ENCODE measurements around the gene AUTS2. TPM values are rescaled to one million over a fixed set of nuclear protein-coding genes. Genes with fewer than 3 reads are reported as not detected.

The AUTS2 gene
- total RNA-seq, 1 experiment from 2014 or later = 256 TPM

GRCh38 chr7:70416347-70416985 is 818.2 kb downstream of the AUTS2 start:
- TF ChIP-seq CTCF (conservative IDR thresholded peaks at IDR 0.05) = no peak
- Histone ChIP-seq H3K56ac (ENCODE audit: insufficient read length, low read depth, low read length) (no peak overlapping the region), H3K23ac (ENCODE audit: insufficient read length, low read depth, low read length) (no peak overlapping the region), H4K20me1 (ENCODE audit: control insufficient read depth, insufficient read depth, insufficient read length) (no peaks in the 10 kb centered on the region), H3K4me2 (ENCODE audit: insufficient read depth, insufficient read length, low read length) (no peak overlapping the region), H2BK12ac (ENCODE audit: insufficient read length, low read depth, low read length) (no peak overlapping the region), H2BK15ac (ENCODE audit: low read depth, low read length) (no peak overlapping the region), H3K18ac (ENCODE audit: insufficient read length, low read depth, low read length) (no peak overlapping the region), H2BK120ac (ENCODE audit: low read depth, low read length, poor library complexity, severe bottlenecking) (no peak overlapping the region), H4K5ac (ENCODE audit: insufficient read length, low read depth, low read length) (no peak overlapping the region), H3K9me3 (ENCODE audit: control insufficient read depth, low read depth, low read length) (no peaks in the 10 kb centered on the region), H2AFZ (ENCODE audit: low read length) (no peak overlapping the region), H3K27me3 (ENCODE audit: insufficient read depth, low read length) (no peaks in the 10 kb centered on the region), H2BK20ac (ENCODE audit: low read depth, low read length, poor library complexity, severe bottlenecking) (no peak overlapping the region), H4K91ac (ENCODE audit: insufficient read length, low read depth, low read length) (no peak overlapping the region), H4K8ac (replicated peaks; ENCODE audit: insufficient read length, low read depth, low read length) (no peak overlapping the region), H3K9ac (ENCODE audit: extremely low read depth, insufficient read length, low read length) (no peak overlapping the region), H3K14ac (ENCODE audit: insufficient read depth, low read length) (no peak overlapping the region), H3T11ph (ENCODE audit: low read length) (no peak overlapping the region), H3K79me1 (ENCODE audit: insufficient read depth, low read depth, low read length, poor library complexity, severe bottlenecking) (no peaks in the 10 kb centered on the region), H3K4ac (ENCODE audit: low read depth, low read length) (no peak overlapping the region), H3K79me2 (ENCODE audit: insufficient read depth, low read length) (no peaks in the 10 kb centered on the region), H3K23me2 (ENCODE audit: insufficient read length, low read depth, low read length, poor library complexity, severe bottlenecking) (no peaks in the 10 kb centered on the region), H3K27ac (ENCODE audit: insufficient read length, low read depth, low read length) (no peak overlapping the region), H3K4me1 (ENCODE audit: insufficient read depth, low read length) (peaks cover 5% of the 10 kb centered on the region; the same call in 1 of the 2 replicates), H2AK5ac (ENCODE audit: insufficient read length, low read length) (no peak overlapping the region), H2BK5ac (ENCODE audit: insufficient read length, low read length) (no peak overlapping the region)
- Mint-ChIP-seq H3K27ac (peak overlapping the region; percentile 76 to 92 (median 81); a peak in 3 of 7 replicates), H3K4me1 (peaks cover 45% of the 10 kb centered on the region in 2 experiments), H3K27me3 (ENCODE audit: low read depth) (peaks cover 12% of the 10 kb centered on the region), H3K9me3 (no peaks in the 10 kb centered on the region), H3K4me3 (peak overlapping the region in 1 of 2 experiments; percentile 49; a peak in 2 of 5 replicates), H3K36me3 (ENCODE audit: insufficient read depth in 1 of 3, low read depth in 3 of 3) (no peaks in the 10 kb centered on the region)
- DNase-seq = no peak
- WGBS (ENCODE audit: extremely low coverage, insufficient read length, low lambda C conversion rate) = no CpG with 5 or more reads among the region's 11 CpGs

All from H9 (cell line).